ENCODE results near the gene TTC23L.

DNA sequence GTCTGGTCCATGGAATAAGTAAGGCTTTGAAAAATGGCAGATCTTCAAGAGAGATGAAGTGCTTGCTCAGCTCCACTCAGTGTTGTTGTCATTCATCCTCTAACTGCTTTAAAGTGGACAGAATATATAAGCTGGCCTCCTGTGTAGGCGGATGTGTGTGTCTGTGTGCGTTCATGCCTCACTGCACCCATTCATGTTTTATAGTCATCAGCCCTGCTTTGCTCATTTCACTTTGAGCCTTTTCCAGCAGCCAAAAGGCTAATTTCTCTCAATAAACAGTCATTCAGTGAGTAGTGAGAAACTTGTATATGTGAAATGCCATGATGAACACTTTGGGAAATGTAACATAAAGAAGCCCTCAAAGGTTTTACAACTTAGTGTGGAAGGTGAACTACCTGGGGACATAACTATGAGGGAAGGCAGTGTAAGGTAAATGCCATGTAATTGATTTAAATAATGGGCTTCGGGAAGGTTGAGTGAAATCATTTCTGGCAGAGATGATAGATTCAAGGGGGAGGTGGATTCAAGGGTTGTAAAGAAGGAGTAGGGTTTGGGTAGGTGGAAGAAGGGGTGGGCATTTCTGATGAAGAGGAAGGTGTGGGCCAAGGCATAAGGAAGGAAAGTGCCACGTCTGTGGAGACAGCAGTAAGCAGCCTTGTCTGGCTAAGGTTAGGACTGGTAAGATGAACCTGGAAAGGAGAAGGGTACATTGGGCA lies 15.7 kb downstream of the TTC23L start:
- TF ChIP-seq, protein P1, sequence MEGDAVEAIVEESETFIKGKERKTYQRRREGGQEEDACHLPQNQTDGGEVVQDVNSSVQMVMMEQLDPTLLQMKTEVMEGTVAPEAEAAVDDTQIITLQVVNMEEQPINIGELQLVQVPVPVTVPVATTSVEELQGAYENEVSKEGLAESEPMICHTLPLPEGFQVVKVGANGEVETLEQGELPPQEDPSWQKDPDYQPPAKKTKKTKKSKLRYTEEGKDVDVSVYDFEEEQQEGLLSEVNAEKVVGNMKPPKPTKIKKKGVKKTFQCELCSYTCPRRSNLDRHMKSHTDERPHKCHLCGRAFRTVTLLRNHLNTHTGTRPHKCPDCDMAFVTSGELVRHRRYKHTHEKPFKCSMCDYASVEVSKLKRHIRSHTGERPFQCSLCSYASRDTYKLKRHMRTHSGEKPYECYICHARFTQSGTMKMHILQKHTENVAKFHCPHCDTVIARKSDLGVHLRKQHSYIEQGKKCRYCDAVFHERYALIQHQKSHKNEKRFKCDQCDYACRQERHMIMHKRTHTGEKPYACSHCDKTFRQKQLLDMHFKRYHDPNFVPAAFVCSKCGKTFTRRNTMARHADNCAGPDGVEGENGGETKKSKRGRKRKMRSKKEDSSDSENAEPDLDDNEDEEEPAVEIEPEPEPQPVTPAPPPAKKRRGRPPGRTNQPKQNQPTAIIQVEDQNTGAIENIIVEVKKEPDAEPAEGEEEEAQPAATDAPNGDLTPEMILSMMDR (IDR thresholded peaks at IDR 0.05; ENCODE audit: low read depth, low read length) = no peak
- TF ChIP-seq EZH2phosphoT487 (IDR thresholded peaks at IDR 0.05; ENCODE audit: low read depth) = no peak
